Islet of Langerhans (tissue), 1 donor: ENCODE measurements around the gene IGSF23.

ENCODE experiments used
- FAIRE-seq: peaks from one replicate; lab custom pipeline; 2011; peaks lifted over from hg19 to GRCh38; lab: Jason Lieb, UNC

The IGSF23 gene, protein sequence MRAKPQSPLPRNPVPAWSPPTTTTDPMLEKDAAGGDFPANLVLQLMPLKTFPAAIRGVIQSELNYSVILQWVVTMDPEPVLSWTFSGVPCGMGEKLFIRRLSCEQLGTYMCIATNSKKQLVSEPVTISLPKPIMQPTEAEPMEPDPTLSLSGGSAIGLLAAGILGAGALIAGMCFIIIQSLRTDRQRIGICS

DNA sequence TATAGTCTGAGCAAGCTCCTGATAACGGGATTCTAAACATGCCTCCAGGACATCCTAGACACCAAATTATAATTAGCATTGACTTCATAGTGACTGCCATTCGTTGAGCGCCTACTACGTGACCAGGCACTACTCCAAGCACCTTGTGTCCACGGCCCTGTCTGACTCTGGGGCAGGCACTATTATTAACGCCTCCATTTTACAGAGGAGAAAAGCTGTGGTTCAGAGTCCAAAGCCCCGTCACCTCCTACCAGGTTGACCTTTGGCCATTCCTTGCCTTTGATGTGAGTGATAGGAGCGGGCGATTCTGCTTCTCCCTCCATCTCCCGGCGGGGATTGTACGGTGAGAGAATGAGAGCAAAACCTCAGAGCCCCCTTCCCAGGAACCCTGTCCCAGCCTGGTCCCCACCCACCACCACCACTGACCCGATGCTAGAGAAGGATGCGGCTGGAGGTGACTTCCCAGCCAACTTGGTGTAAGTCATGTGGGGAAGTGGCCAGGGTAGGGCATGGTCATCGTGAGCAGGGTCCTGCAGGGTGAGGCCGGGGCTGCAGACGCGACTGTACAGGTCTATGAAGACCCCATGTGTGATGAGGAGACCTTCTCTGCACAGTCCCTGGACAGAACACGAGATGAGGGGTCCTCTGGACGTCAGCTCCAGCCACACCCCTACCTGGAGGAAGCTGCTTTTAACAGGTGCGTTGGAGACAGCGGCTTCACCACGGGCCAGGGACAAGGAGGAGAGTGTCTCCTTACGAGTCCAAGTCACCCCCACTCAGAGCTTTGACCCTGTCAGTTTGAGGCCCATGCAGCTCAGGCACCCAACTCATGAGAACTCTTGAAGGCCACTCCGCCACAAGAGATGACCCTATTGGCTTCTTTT lies at the start of gene IGSF23:
IGSF23 (plus strand) TSS at position 269 of the 884 bp plus-strand sequence; CDS start at position 352, 83 bp downstream.
- FAIRE-seq: no peak

DNA sequence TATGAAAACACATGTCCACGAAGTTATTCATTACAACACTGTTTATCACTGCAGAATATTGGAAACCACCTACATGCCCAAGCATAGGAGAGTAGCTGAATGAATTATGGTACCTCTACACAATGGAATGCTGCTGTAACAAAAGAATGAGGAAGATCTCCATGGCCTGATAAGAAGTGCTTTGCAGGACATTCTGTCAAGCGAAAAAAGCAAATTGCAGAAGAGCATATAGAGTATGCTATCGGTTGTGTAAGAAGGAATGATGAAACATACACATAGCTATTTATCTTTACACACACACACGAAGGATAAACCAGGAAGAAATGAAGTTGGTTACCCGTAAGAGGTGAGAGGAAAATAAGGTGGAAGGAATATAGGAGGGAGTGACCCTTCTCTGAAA lies 46.4 kb upstream of the IGSF23 start:
- no peak for FAIRE-seq

DNA sequence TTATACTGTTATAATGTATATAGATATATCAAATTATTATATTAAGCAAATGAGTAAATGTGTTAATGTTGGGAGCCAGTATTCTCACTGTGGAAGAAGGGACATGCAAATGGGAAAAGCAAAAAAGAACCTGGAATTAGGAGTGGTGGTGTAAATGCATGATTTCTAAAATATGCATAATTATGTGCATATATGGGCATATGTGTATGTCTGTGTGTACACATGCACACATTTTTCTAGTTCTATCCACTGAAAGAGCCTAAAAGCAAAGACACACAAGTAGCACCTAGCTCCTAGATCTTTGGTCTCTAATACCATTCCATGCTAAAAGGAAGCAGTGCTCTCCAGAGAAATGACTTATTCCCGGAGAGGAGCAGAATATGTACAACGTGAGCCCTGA lies 45.6 kb upstream of the IGSF23 start:
- no peak for FAIRE-seq

DNA sequence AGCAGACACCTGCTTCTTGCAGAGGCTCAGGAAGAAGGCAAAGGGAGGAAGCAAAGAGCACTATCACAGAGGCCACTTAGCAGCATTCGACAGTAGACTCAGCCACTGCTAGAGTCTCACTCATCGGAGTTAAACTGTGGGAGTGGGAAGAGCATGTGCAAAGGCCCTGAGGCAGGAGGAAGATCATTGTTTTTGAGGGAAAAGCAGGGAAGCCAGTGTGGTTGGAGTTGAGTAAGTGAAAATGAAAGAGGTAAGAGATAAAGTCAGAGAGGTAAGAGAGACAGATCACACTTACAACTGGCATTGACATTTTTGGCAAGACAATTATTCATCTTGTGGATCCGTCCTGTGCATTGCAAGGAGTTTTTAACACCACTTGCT lies 42.8 kb upstream of the IGSF23 start:
- no peak for FAIRE-seq

DNA sequence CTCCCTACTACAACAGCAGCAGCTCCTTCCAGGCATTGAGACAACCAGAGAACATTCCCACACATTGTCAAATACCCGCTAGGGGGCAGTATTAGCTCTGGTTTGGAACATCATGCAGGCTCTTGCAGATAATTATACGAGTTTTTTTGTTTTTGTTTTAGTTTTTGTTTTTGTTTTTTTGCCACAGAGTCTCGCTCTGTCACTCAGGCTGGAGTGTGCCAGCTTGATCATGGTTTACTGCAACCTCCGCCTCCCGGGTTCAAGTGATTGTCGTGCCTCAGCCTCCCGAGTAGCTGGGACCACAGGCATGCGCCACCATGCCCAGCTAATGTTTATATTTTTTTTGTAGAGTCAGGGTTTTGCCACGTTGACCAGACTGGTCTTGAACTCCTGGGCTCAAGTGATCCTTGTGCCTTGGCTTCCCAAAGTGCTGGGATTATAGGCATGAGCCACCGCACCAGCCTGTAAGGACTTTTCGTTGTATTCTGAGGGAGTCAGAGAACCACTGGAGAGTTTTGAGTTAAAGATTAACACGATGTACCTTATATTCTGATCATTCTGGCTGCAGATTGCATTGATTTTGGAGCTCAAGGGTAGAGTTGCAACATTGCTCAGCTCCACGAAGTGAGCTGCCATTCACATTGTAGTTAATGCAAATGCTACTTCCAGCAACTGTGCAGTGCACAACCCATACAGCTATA lies 42.2 kb upstream of the IGSF23 start:
- peak; percentile 94 for FAIRE-seq

DNA sequence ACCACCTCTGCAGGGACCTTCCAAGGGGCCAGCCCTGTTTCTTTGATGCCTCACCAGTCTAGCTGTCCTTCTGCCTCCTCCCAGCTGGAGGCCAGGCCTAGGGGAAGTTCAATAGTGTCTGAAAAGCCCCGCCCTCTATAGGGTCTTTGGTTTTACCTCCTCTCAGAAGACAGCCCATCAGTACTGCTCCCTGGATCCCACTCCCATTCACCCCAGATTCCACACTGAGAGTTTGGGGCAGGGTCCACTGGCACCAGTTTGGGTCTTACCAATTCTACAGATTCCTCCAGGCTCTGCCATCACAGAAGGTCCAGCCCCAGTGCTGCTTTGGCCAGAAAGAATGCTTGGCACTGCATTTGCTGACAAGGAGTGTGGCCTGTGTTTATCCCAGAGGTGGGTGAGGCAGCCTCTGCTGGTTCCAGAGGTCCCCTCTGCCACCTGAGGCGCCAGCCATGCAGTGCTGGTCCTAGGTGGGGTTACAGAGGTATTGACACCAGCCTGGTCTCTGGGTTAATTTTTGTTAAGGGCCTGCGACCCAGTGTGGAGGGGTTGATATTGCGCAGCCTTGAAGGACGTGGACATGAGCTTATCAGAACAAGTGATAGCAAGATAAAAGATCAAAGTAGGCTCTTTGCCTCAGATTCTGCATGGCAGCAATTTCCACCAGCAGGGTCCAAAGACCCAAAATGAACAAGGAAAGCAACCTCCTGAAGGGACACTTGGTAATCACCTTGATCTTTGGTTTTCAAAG lies 41.4 kb upstream of the IGSF23 start:
- no peak for FAIRE-seq

DNA sequence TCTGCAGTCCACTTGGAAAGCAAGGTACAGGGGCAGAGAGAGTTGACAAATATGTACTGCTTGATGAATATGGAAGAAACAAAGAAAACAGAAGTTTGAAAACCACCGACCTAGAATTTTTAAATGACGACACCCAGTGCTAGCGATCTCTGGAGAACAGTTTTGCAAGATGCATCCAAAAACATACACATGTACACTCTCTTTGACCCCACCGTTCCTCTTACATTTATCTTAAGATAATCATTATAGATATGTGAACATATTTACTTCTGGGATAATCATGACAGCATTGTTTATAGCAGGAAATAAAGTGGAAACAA lies 40.8 kb upstream of the IGSF23 start:
- no peak for FAIRE-seq

DNA sequence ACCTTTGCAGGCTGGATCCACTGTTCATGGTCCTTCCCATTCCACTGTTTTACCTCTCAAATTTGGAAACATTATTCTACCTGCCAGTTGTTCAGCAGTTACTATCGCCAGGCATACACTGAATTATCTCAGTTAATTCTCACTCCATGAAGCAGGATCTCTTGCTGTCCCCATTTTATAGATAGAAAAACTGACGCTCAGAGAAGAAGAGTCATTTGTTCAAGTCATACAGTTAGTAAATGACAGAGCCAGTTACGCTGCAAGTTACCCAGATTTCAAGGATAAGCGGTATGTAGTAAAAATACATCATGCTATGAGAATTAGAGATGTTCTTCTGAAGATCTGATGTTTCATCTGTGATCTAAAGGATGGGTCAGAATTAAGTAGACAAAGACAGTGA lies 40.2 kb upstream of the IGSF23 start:
- no peak for FAIRE-seq

DNA sequence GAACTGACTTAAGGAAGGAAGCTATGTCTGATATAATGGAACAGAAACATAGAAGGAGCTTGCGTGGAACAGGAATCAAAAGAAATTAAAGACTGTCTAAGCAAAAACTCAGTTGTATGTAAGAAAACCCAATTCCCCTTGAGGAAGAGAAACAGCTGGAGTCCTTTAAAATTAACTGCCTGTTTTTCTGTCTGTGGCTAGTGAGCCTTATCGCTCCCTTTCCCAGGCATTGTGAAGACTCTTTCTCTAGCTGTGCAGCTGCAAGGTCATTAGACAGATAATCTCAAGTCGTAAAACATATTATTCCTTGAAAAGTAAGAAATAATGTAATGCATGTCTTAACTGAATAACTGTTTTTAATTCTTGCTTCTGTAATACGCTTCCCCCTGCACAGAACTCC lies 39.7 kb upstream of the IGSF23 start:
- FAIRE-seq: no peak

DNA sequence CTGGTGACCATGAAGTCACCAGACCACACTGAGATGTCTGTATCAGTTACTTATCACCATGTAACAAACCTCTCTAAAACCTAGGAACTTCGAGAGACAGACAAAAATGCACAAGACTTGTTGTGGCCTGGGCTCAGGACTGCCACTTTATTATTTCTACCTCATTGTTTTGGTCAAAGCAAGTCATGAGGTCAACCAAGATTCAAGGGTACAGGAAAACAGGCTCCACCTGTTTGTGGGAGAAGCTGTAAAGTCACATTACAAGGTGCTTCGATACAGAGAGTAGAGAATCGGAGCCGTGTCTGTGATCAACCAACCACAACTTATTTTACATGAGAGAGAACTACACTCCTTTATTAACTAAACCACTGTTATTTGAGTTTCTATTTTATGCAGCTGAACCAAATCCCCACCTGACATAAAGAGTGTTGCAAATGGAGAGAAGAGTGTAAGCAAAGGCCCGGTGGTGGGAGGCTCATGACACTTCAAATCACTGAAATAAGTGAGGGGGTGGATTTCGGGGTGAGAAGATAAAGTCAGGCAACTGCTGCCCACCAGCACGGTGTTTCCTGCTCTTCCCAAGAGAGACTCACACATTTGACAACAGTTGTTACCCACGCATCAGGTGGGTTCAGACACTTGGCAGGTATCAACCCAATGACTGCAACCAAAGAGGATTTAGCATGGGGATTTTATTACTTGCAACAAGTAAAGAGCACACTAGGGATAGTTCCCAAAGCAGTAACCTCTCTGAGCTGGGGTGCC lies 39.0 kb upstream of the IGSF23 start:
- FAIRE-seq: no peak

DNA sequence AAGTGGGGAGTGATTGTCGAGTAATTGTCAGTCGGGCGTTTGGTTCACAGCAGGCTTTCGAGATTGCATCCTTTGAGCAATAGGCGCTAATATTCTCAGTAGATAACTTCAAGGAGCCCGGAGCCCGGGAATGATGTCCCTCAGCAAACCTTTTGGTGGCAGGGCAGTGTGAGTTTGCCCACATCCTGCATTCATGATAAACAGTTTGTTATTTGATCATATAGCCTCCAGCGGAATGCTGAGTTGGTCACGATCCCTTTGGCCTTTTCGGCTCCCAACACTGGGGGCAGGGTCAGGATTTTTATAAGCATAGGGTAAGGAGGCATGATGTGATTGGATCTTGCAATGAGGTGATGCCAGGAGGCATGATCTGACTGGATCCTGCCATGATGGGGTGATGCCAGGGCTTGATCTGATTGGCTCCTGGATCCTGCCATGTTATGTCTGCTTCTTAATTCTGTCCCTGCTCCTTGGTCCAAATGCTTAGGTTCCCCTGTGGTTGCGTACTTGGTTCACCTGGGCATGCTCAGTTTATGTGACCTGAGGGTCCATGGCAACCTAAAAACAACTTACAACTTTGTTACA lies 38.2 kb upstream of the IGSF23 start:
- no peak for FAIRE-seq

DNA sequence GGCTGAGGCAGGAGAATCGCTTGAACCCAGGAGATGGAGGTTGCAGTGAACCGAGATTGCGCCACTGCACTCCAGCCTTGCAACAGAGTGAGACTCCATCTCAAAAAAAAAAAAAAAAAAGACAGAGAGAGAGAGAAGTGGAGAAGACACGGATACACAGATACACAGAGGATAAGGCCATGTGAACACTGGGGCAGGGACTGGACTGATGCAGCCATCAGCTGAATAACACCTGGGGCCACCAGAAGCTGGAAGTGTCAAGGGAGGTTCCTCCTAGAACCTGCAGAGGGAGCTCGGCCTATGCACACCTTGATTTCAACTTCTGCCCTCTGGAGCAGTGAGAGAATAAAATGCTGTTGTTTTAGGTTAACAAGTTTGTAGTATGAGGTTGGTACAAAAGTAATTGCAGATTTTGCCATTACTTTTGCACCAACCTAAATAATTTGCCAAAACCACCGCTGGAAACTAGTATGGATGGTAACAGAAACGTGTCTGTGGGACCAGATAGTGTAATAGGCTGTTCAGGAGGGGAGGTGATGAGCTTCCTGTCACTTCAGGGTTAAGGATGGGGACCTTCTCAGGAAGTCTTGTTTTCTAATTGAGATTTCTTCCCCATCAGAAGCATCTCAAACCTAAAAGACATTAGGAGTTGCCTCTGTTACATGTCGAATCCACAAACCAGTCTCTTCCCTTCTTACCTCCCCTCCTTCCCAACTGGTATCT lies 36.4 kb upstream of the IGSF23 start:
- no peak for FAIRE-seq

DNA sequence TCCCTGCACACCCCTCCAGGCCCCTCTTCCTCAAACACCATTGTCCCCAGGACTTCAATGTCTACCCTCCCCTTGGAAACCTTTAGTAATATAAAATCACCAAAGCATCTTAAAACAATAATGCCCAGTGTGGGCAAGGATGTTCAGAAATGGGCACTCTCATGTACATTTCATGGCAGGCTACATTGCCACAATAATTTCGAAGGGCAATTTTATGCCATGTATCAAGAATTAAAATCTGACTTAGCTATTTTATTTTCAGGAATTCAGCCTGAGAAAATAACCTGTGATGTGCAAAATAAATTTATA lies 35.8 kb upstream of the IGSF23 start:
- no peak for FAIRE-seq

DNA sequence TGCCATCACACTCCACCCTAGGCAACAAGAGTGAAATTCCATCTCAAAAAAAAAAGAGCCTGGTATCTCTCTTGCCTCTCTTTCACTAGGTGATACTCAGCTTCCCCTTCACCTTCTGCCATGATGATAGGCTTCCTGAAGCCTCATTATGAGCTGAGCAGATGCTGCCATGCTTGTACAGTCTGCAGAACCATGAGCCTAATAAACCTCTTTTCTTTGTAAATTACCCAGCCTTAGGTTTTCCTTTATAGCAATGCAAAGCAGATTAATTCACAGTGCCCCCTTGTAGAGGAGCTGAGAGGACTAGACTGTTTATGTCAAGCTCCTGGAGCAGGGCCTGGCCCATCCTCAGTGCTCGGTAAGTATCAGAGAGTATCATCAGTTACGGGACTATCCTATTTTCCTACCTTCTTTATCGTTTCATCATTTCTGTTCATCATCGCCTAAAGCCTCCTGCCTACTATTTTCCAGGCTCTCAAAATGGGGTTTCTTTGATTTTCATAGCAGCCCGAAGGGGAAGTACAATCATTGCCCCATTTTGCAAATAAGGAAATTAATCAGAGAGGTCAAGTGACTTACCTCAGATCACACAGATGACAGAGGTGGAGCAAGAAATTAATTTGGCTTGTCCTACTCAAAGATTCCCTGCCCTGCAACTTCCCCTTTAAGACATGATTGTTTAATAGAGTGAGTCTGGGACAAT lies 33.5 kb upstream of the IGSF23 start:
- no peak for FAIRE-seq

DNA sequence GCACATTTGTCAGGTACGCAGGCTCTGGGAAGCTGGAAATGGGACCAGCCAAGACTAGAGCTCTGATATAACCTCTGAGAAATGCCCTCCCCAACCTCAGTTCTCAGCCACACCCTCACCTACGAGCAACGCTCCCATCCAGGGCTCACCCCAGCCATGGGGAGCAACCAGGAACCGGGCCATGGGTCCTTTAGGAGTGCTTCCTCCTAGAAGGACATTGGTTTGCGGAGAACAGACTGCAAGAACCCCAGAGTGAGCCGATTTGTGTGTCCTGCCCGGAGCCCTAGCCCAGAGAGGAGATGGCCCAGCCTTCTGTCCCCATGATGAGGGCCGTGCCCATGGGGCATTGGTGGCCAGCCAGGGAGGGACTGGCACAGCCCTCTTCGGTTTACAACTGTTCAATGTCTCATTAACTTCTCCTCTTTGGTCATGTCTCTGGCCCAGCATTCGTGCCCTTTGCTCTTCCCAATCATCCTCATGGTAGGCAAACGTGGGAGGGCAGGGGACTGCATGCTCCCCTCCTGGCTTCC lies 32.9 kb upstream of the IGSF23 start:
- FAIRE-seq: no peak

DNA sequence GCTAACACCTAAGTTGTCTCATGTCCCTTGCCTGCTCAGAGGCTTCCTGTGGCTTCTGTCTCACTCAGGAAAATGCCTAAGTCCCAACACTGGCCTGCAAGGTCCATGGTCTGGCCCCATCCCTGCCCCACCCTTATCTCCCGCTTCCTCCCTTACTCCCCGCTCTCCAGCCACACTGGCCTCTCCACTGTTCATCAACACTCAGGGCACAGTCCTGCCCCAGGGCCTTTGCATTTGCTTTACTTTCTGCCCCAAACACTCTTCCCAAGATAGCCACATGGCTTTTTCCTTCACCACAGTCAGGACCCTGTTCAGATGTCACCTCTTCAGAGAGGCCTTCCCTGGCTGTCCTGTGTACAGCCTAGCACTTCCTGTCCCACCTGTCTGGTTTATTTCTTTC lies 32.1 kb upstream of the IGSF23 start:
- FAIRE-seq: no peak

DNA sequence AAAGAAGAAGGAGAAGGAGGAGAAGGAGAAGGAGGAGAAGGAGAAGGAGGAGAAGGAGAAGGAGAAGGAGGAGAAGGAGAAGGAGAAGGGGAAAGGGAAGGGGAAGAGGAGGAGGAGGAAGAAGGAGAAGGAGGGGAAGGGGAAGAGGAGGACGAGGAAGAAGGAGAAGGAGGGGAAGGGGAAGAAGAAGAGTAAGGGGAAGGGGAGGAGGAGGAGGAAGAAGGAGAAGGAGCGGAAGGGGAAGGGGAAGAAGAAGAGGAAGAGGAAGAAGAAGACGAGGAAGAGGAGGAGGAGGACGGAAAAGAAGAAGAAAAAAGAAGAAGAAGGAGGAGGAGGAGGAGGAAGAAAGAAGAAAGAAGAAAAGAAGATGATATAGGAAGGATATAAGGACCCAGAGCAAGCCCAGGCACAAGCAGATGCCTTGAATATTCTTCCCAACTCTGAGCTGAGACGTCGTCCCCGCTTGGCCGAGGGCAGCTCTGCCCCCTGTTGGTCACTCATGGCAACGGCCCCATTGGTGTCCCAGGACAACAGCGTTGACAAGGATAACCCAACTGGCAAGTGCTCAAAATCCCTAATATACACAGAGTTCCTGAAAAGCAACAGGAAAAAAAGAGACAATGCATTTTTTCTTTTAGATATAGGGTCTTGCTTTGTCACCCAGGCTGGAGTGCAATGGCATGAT lies 30.6 kb upstream of the IGSF23 start:
- no peak for FAIRE-seq

DNA sequence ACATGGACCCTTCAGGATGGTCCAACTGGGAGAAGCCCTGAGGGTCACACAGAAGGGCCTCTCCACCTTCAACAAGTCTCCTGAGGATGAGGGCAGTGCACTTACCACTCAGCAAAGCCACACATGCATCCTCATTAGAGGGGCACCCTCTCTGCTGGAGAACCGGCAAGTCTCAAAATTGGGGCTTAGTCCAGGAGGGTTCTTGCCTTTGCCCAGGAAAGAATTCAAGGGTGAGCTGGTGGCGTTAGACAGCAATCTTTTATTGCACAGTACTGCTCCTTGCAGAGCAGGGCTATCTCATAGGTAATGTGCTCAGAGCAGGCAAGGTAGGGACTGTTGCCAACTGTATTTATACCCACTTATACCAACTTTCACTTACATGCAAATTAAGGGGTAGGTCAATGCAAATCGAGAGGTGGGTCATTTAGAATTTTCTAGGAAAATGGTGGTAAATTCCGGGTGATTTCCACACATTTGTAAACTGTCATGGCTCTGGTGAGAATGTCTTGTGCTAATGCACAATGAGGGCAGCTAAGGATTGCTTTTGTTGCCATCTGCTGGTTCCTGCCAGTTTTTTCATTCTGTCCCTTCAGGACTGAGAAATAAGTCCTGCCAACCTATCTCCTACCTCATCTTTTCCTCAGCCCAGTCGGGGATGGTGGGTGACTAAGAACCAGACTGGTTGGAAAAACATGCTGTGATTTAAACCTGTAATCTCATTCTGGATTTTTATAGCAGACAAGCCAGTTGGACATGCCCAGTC lies 27.8 kb upstream of the IGSF23 start:
- no peak for FAIRE-seq
